GM12892 (cell line): ENCODE measurements around the gene LAMA2.

Experiments used
- POLR2A ChIP-seq: IDR thresholded peaks from 2 replicates; pipeline ENCODE4 v1.6.1; 2011; ENCODE audit warnings: low read depth, low read length, control low read depth
- POLR2AphosphoS5 ChIP-seq: IDR thresholded peaks from 2 replicates; pipeline ENCODE4 v1.6.1; 2011; ENCODE audit warnings: low read depth, low read length, control low read depth

- no peak for TF ChIP-seq POLR2A
- TF ChIP-seq POLR2AphosphoS5: no peak
Measured at GRCh38 chr6:129314575-129314974, 431.6 kb downstream of the LAMA2 start.
